Measurements from ENCODE around the gene EEF1AKMT1.

Gene EEF1AKMT1

GRCh38 chr13:20721454-20722357 is 52.1 kb downstream of the EEF1AKMT1 start:
- H3K4me2 ChIP-seq (ENCODE audit: low read depth, low read length, poor library complexity, severe bottlenecking) = no peak overlapping the region
- H3K27me3 ChIP-seq (ENCODE audit: low read length) = no peaks in the 10 kb centered on the region

GRCh38 chr13:20721058-20721453 is 52.7 kb downstream of the EEF1AKMT1 start:
- no peak overlapping the region for H3K4me2 ChIP-seq (ENCODE audit: low read depth, low read length, poor library complexity, severe bottlenecking)

More at GRCh38 chr13:20721454-20722357, 52.1 kb downstream of the EEF1AKMT1 start:
- no peak overlapping the region for H2AFZ ChIP-seq (ENCODE audit: low read depth, low read length, severe bottlenecking)
- no peak overlapping the region for H3K4me3 ChIP-seq (ENCODE audit: insufficient read depth, low read length, poor library complexity, severe bottlenecking)
- H3K9ac ChIP-seq (ENCODE audit: low read length) = no peak overlapping the region
- H4K20me1 ChIP-seq (ENCODE audit: low read depth, low read length) = no peaks in the 10 kb centered on the region
- TF ChIP-seq CTCF (IDR thresholded peaks at IDR 0.05; ENCODE audit: insufficient read depth, low read length, poor library complexity, severe bottlenecking) (no peak), EZH2phosphoT487 (conservative IDR thresholded peaks at IDR 0.05; ENCODE audit: low read length) (no peak)
- H3F3A ChIP-seq (ENCODE audit: insufficient read depth) = no peaks in the 10 kb centered on the region
- no peaks in the 10 kb centered on the region for H3K9me3 ChIP-seq (ENCODE audit: insufficient read depth, low read length)
- no peaks in the 10 kb centered on the region for H3K36me3 ChIP-seq (ENCODE audit: low read length)
- H3K79me2 ChIP-seq (ENCODE audit: insufficient read depth, low read length) = no peaks in the 10 kb centered on the region
- H3K27ac ChIP-seq (ENCODE audit: low read depth, low read length) = no peak overlapping the region
- no peaks in the 10 kb centered on the region for H3K9me2 ChIP-seq (replicated peaks; ENCODE audit: insufficient read depth, low read length)

GRCh38 chr13:20720499-20720898 is 53.3 kb downstream of the EEF1AKMT1 start:
- Histone ChIP-seq H3K4me3 (ENCODE audit: insufficient read depth, low read length, poor library complexity, severe bottlenecking) (no peak overlapping the region), H3K79me2 (ENCODE audit: insufficient read depth, low read length) (no peaks in the 10 kb centered on the region), H3K27ac (ENCODE audit: low read depth, low read length) (no peak overlapping the region), H3K9me3 (ENCODE audit: insufficient read depth, low read length) (no peaks in the 10 kb centered on the region), H3F3A (ENCODE audit: insufficient read depth) (no peaks in the 10 kb centered on the region), H3K4me2 (ENCODE audit: low read depth, low read length, poor library complexity, severe bottlenecking) (no peak overlapping the region), H3K36me3 (ENCODE audit: low read length) (no peaks in the 10 kb centered on the region), H3K27me3 (ENCODE audit: low read length) (no peaks in the 10 kb centered on the region), H2AFZ (ENCODE audit: low read depth, low read length, severe bottlenecking) (no peak overlapping the region), H3K9ac (ENCODE audit: low read length) (no peak overlapping the region), H4K20me1 (ENCODE audit: low read depth, low read length) (no peaks in the 10 kb centered on the region), H3K9me2 (replicated peaks; ENCODE audit: insufficient read depth, low read length) (no peaks in the 10 kb centered on the region)
- no peak for TF ChIP-seq CTCF (IDR thresholded peaks at IDR 0.05; ENCODE audit: insufficient read depth, low read length, poor library complexity, severe bottlenecking)
- no peak for TF ChIP-seq EZH2phosphoT487 (conservative IDR thresholded peaks at IDR 0.05; ENCODE audit: low read length)

More at GRCh38 chr13:20721058-20721453, 52.7 kb downstream of the EEF1AKMT1 start:
- H2AFZ ChIP-seq (ENCODE audit: low read depth, low read length, severe bottlenecking) = no peak overlapping the region
- H3K79me2 ChIP-seq (ENCODE audit: insufficient read depth, low read length) = no peaks in the 10 kb centered on the region
- no peak overlapping the region for H3K27ac ChIP-seq (ENCODE audit: low read depth, low read length)
- H3F3A ChIP-seq (ENCODE audit: insufficient read depth) = no peaks in the 10 kb centered on the region
- no peaks in the 10 kb centered on the region for H3K27me3 ChIP-seq (ENCODE audit: low read length)
- TF ChIP-seq CTCF (IDR thresholded peaks at IDR 0.05; ENCODE audit: insufficient read depth, low read length, poor library complexity, severe bottlenecking) (no peak), EZH2phosphoT487 (conservative IDR thresholded peaks at IDR 0.05; ENCODE audit: low read length) (no peak)
- H4K20me1 ChIP-seq (ENCODE audit: low read depth, low read length) = no peaks in the 10 kb centered on the region
- H3K9me2 ChIP-seq (replicated peaks; ENCODE audit: insufficient read depth, low read length) = no peaks in the 10 kb centered on the region
- H3K36me3 ChIP-seq (ENCODE audit: low read length) = no peaks in the 10 kb centered on the region
- no peaks in the 10 kb centered on the region for H3K9me3 ChIP-seq (ENCODE audit: insufficient read depth, low read length)
- no peak overlapping the region for H3K9ac ChIP-seq (ENCODE audit: low read length)
- no peak overlapping the region for H3K4me3 ChIP-seq (ENCODE audit: insufficient read depth, low read length, poor library complexity, severe bottlenecking)

All from SU-DHL-6 (cell line).